Gastrocnemius medialis (tissue), 4 donors: ENCODE results near the gene PNMA3.

ENCODE experiments used
- CTCF ChIP-seq, 5 experiments: fragments of 450-650 bp in 3 of 5; fragments of 200-600 bp in 2 of 5; sonication (generic) in 2 of 5; IDR thresholded peaks in 4 of 5; conservative IDR thresholded peaks in 1 of 5; 1 replicate in 4 of 5; 2 replicates in 1 of 5; pipeline ENCODE4 v1.5.1; 2016 to 2019; ENCODE audit warnings: antibody characterized with exemption in 5 of 5, mild to moderate bottlenecking in 3 of 5, moderate library complexity in 3 of 5
- POLR2A ChIP-seq, 2 donors: fragments of 450-650 bp; IDR thresholded peaks; one replicate each; pipeline ENCODE4 v1.6.1; 2017; ENCODE audit warnings: antibody characterized with exemption in 2 of 2, mild to moderate bottlenecking in 2 of 2, moderate library complexity in 2 of 2

- TF ChIP-seq CTCF (IDR thresholded peaks at IDR 0.05 in 4 of 5, conservative IDR thresholded peaks at IDR 0.05 in 1 of 5) = no peak
- TF ChIP-seq POLR2A (IDR thresholded peaks at IDR 0.05) = no peak
These were observed 19.1 kb downstream of the PNMA3 start for GRCh38 chrX:153075366-153075765.
